BE2C (cell line): ENCODE results near the gene PKNOX2.

ENCODE experiments used
- DNase-seq: peaks from one replicate; pipeline ENCODE4 v3.0.0-alpha.2; 2020
- H3K27me3 ChIP-seq: fragments of 250-450 bp; sonication (Bioruptor Pico); 2 replicates; pipeline ENCODE4 v1.5.1; 2020; ENCODE audit warnings: mild to moderate bottlenecking
- H3K36me3 ChIP-seq: fragments of 250-450 bp; sonication (Bioruptor Pico); 2 replicates; pipeline ENCODE4 v1.5.1; 2020; ENCODE audit warnings: mild to moderate bottlenecking
- H3K4me1 ChIP-seq: fragments of 250-450 bp; sonication (Bioruptor Pico); 2 replicates; pipeline ENCODE4 v1.5.1; 2020
- H3K4me3 ChIP-seq: 2 replicates; pipeline ENCODE4 v1.5.1; 2011; ENCODE audit warnings: low read depth, low read length
- H3K9me3 ChIP-seq: fragments of 250-450 bp; sonication (Bioruptor Pico); 2 replicates; pipeline ENCODE4 v1.5.1; 2020
- CTCF ChIP-seq: IDR thresholded peaks from 2 replicates; pipeline ENCODE4 v1.5.1; 2012; ENCODE audit warnings: mild to moderate bottlenecking, low read depth, low read length

The PKNOX2 gene

GRCh38 chr11:125211191-125211947 lies 46.8 kb downstream of the PKNOX2 start:
- H3K9me3 ChIP-seq: no peaks in the 10 kb centered on the region
- H3K4me3 ChIP-seq: no peak overlapping the region
- peaks cover 21% of the 10 kb centered on the region for H3K27me3 ChIP-seq
- TF ChIP-seq CTCF: no peak
- H3K36me3 ChIP-seq: no peaks in the 10 kb centered on the region
- no peaks in the 10 kb centered on the region for H3K4me1 ChIP-seq
- DNase-seq: no peak

- Histone ChIP-seq H3K36me3 (no peaks in the 10 kb centered on the region), H3K27me3 (peaks cover 21% of the 10 kb centered on the region), H3K4me3 (no peak overlapping the region), H3K9me3 (no peaks in the 10 kb centered on the region), H3K4me1 (no peaks in the 10 kb centered on the region)
- TF ChIP-seq CTCF: no peak
- DNase-seq: no peak
Measured at GRCh38 chr11:125211948-125212340, 47.4 kb downstream of the PKNOX2 start.

- TF ChIP-seq CTCF: no peak
- peaks cover 25% of the 10 kb centered on the region for H3K27me3 ChIP-seq
- no peaks in the 10 kb centered on the region for H3K9me3 ChIP-seq
- DNase-seq: no peak
- H3K4me1 ChIP-seq: no peaks in the 10 kb centered on the region
- no peaks in the 10 kb centered on the region for H3K36me3 ChIP-seq
- H3K4me3 ChIP-seq: no peak overlapping the region
Measured at GRCh38 chr11:125214601-125215565, 50.3 kb downstream of the PKNOX2 start.

- H3K4me3 ChIP-seq: no peak overlapping the region
- no peaks in the 10 kb centered on the region for H3K4me1 ChIP-seq
- DNase-seq: no peak
- H3K9me3 ChIP-seq: no peaks in the 10 kb centered on the region
- peaks cover 22% of the 10 kb centered on the region for H3K27me3 ChIP-seq
- no peak for TF ChIP-seq CTCF
- H3K36me3 ChIP-seq: no peaks in the 10 kb centered on the region
Measured at GRCh38 chr11:125215976-125216375, 51.4 kb downstream of the PKNOX2 start.

GRCh38 chr11:125218336-125218735 lies 53.8 kb downstream of the PKNOX2 start:
- no peak for DNase-seq
- no peaks in the 10 kb centered on the region for H3K9me3 ChIP-seq
- H3K36me3 ChIP-seq: no peaks in the 10 kb centered on the region
- H3K4me1 ChIP-seq: no peaks in the 10 kb centered on the region
- peaks cover 24% of the 10 kb centered on the region for H3K27me3 ChIP-seq
- TF ChIP-seq CTCF: no peak
- no peak overlapping the region for H3K4me3 ChIP-seq

- TF ChIP-seq CTCF: no peak
- DNase-seq: no peak
- H3K36me3 ChIP-seq: no peaks in the 10 kb centered on the region
- no peaks in the 10 kb centered on the region for H3K9me3 ChIP-seq
- peaks cover 11% of the 10 kb centered on the region; the same call in 1 of the 2 replicates for H3K27me3 ChIP-seq
- H3K4me1 ChIP-seq: no peaks in the 10 kb centered on the region
- no peak overlapping the region for H3K4me3 ChIP-seq
Measured at GRCh38 chr11:125221461-125221860, 56.9 kb downstream of the PKNOX2 start.
